HepG2 (cell line): ENCODE measurements around the gene MDP1. TPM values are rescaled to one million over a fixed set of nuclear protein-coding genes. Genes with fewer than 3 reads are reported as not detected.
A peak's percentile ranks its signal among the peaks of the same experiment; 100 is the strongest.

Source experiments
- BORCS8-MEF2B ChIP-seq: sonication (generic); formaldehyde crosslinking; IDR thresholded peaks from 2 replicates; pipeline ENCODE4 v1.8.0; 2022; ENCODE audit warnings: mild to moderate bottlenecking, missing genetic modification reagents
- CENPBD1 ChIP-seq: sonication (generic); formaldehyde crosslinking; IDR thresholded peaks from 2 replicates; pipeline ENCODE4 v1.8.0; 2022; ENCODE audit warnings: missing genetic modification reagents, low read depth, mild to moderate bottlenecking, borderline replicate concordance
- HOMEZ ChIP-seq: IDR thresholded peaks from 2 replicates; pipeline ENCODE4 v1.6.1; 2016; ENCODE audit warnings: low read depth
- KLF6 ChIP-seq: IDR thresholded peaks from 2 replicates; pipeline ENCODE4 v1.8.0; 2016; ENCODE audit warnings: missing biosample characterization, missing genetic modification reagents
- NFKBIZ ChIP-seq: IDR thresholded peaks from 2 replicates; pipeline ENCODE4 v1.6.1; 2018; ENCODE audit warnings: missing genetic modification reagents, missing compliant biosample characterization
- NR1H2 ChIP-seq: sonication (generic); formaldehyde crosslinking; IDR thresholded peaks from 2 replicates; pipeline ENCODE4 v1.8.1; 2022; ENCODE audit warnings: low read depth, missing genetic modification reagents, borderline replicate concordance
- PAF1 ChIP-seq: IDR thresholded peaks from 2 replicates; pipeline ENCODE4 v1.6.1; 2016; ENCODE audit warnings: missing genetic modification reagents, missing compliant biosample characterization
- PAWR ChIP-seq: sonication (generic); formaldehyde crosslinking; IDR thresholded peaks from 2 replicates; pipeline ENCODE4 v1.4.0; 2020; ENCODE audit warnings: missing genetic modification reagents, mild to moderate bottlenecking, borderline replicate concordance
- PHF20 ChIP-seq: sonication (generic); formaldehyde crosslinking; IDR thresholded peaks from 2 replicates; pipeline ENCODE4 v1.5.0; 2020; ENCODE audit warnings: mild to moderate bottlenecking, missing genetic modification reagents
- RXRB ChIP-seq: IDR thresholded peaks from 2 replicates; pipeline ENCODE4 v1.6.1; 2016; ENCODE audit warnings: borderline replicate concordance, missing genetic modification reagents, missing compliant biosample characterization
- TERF1 ChIP-seq: sonication (generic); formaldehyde crosslinking; IDR thresholded peaks from 2 replicates; pipeline ENCODE4 v1.8.0; 2022; ENCODE audit warnings: mild to moderate bottlenecking, missing genetic modification reagents, moderate library complexity
- THAP7 ChIP-seq: sonication (generic); formaldehyde crosslinking; IDR thresholded peaks from 2 replicates; pipeline ENCODE4 v1.8.1; 2023; ENCODE audit warnings: mild to moderate bottlenecking, missing genetic modification reagents
- ZBTB46 ChIP-seq: sonication (generic); formaldehyde crosslinking; IDR thresholded peaks from 2 replicates; pipeline ENCODE4 v1.4.0; 2020; ENCODE audit warnings: mild to moderate bottlenecking, missing genetic modification reagents, borderline replicate concordance
- ZFP62 ChIP-seq: sonication (generic); formaldehyde crosslinking; IDR thresholded peaks from 2 replicates; pipeline ENCODE4 v1.4.0; 2020; ENCODE audit warnings: missing genetic modification reagents
- ZNF124 ChIP-seq: sonication (generic); formaldehyde crosslinking; IDR thresholded peaks from 2 replicates; pipeline ENCODE4 v1.4.0; 2020; ENCODE audit warnings: missing genetic modification reagents
- ZNF34 ChIP-seq: sonication (generic); formaldehyde crosslinking; IDR thresholded peaks from 2 replicates; pipeline ENCODE4 v1.4.0; 2020; ENCODE audit warnings: mild to moderate bottlenecking, missing genetic modification reagents, borderline replicate concordance
- ZNF432 ChIP-seq: sonication (generic); formaldehyde crosslinking; IDR thresholded peaks from 2 replicates; pipeline ENCODE4 v1.5.0; 2020; ENCODE audit warnings: missing genetic modification reagents, mild to moderate bottlenecking, borderline replicate concordance
- ZNF557 ChIP-seq: sonication (generic); formaldehyde crosslinking; IDR thresholded peaks from 2 replicates; pipeline ENCODE4 v1.4.0; 2020; ENCODE audit warnings: missing genetic modification reagents
- ZNF598 ChIP-seq: sonication (generic); formaldehyde crosslinking; IDR thresholded peaks from 2 replicates; pipeline ENCODE4 v1.5.1; 2020; ENCODE audit warnings: mild to moderate bottlenecking, missing genetic modification reagents, borderline replicate concordance
- ZNF674 ChIP-seq: sonication (generic); formaldehyde crosslinking; IDR thresholded peaks from 2 replicates; pipeline ENCODE4 v1.5.0; 2020; ENCODE audit warnings: low read depth, mild to moderate bottlenecking, missing genetic modification reagents
- ZNF749 ChIP-seq: sonication (generic); formaldehyde crosslinking; IDR thresholded peaks from 2 replicates; pipeline ENCODE4 v1.8.0; 2022; ENCODE audit warnings: mild to moderate bottlenecking, missing genetic modification reagents, moderate library complexity, borderline replicate concordance
- polyA plus RNA-seq, 8 experiments: library from polyadenylated mRNA; depleted of rRNA in 3 of 8; stranded (reverse) in 7 of 8; unstranded in 1 of 8; fragments of >200 nt; fragmentation: Illumina TruSeq in 4 of 8; extraction: Trizol in 4 of 8; gene quantifications; 2 replicates each; pipeline versions ENCODE4 v1.2.1 to v1.2.3, GENCODE V29; 2011 to 2016; ENCODE audit warnings: low read depth in 4 of 8, missing spikeins in 1 of 8, mixed read lengths in 1 of 8; ENCODE audit not compliant: insufficient read depth in 1 of 8
- total RNA-seq, 5 experiments: library from RNA; depleted of rRNA; stranded (reverse); fragments of >200 nt; fragmentation: Illumina TruSeq; extraction: Trizol; gene quantifications; 2 replicates each; pipeline ENCODE4 v1.2.3, GENCODE V29; 2016; ENCODE audit warnings: low read depth in 1 of 5

MDP1 gene
- total and polyA plus RNA-seq, 2 of the 13 experiments (the other 11 are each of a cell fraction or from before 2014, with no cell fraction given): 44.1 to 48.7 TPM

GRCh38 chr14:24212924-24213865 is 2.7 kb downstream of the MDP1 start, which contains the start of gene CHMP4A (continued):
- TF ChIP-seq RXRB: peak; percentile 89
- peak; percentile 95 for TF ChIP-seq ZNF557 (CRISPR knock-in tag)
- TF ChIP-seq ZNF34: peak; percentile 99
- peak; percentile 80; the same call in 1 of the 2 replicates for TF ChIP-seq NFKBIZ (CRISPR knock-in tag)
- no peak for TF ChIP-seq CENPBD1 (CRISPR knock-in tag)
- peak; percentile 95 for TF ChIP-seq BORCS8-MEF2B (CRISPR knock-in tag)
- peak; percentile 99 for TF ChIP-seq KLF6 (CRISPR knock-in tag)
- TF ChIP-seq PHF20 (CRISPR knock-in tag): no peak
- TF ChIP-seq ZNF674 (CRISPR knock-in tag): no peak
- peak; percentile 92 for TF ChIP-seq THAP7
- no peak; the same call in 1 of the 2 replicates for TF ChIP-seq PAF1
- TF ChIP-seq ZNF432 (CRISPR knock-in tag): no peak
- TF ChIP-seq PAWR (CRISPR knock-in tag): peak; percentile 98; the same call in 1 of the 2 replicates
- peak; percentile 99 for TF ChIP-seq ZNF598
- TF ChIP-seq NR1H2 (CRISPR knock-in tag): no peak
- TF ChIP-seq ZNF124 (CRISPR knock-in tag): peak; percentile 24; the same call in 1 of the 2 replicates
- TF ChIP-seq ZFP62: peak; percentile 87; the same call in 1 of the 2 replicates
- peak; percentile 98 for TF ChIP-seq HOMEZ (CRISPR knock-in tag)
- TF ChIP-seq ZBTB46: peak; percentile 72; the same call in 1 of the 2 replicates
- peak; percentile 98 for TF ChIP-seq ZNF749
- no peak for TF ChIP-seq TERF1 (CRISPR knock-in tag)
